Epithelial cell of proximal tubule (primary cell): ENCODE measurements around the gene ENTPD6. TPM values are rescaled to one million over a fixed set of nuclear protein-coding genes. Genes with fewer than 3 reads are reported as not detected.

Source experiments
- DNase-seq: peaks from one replicate; pipeline ENCODE4 v3.0.0-alpha.2; 2011; ENCODE audit warnings: low read depth
- H3K4me3 ChIP-seq: 2 replicates; pipeline ENCODE4 v1.5.1; 2011; ENCODE audit warnings: low read depth, mild to moderate bottlenecking, low read length
- CTCF ChIP-seq: conservative IDR thresholded peaks from 2 replicates; pipeline ENCODE4 v1.5.1; 2012; ENCODE audit warnings: low read depth, mild to moderate bottlenecking, low read length
- total RNA-seq: library from RNA; depleted of rRNA; stranded (reverse); fragments of >200 nt; gene quantifications from 2 replicates; pipeline ENCODE4 v1.2.3, GENCODE V29; 2015

The ENTPD6 gene
- total RNA-seq, 1 donor from 2014 or later: 76.5 TPM

GRCh38 chr20:25272223-25273000 lies 76.9 kb downstream of the ENTPD6 start:
- DNase-seq: no peak
- H3K4me3 ChIP-seq: no peak overlapping the region
- no peak for TF ChIP-seq CTCF

- DNase-seq: no peak
- no peak for TF ChIP-seq CTCF
- H3K4me3 ChIP-seq: no peak overlapping the region
Measured at GRCh38 chr20:25273046-25273445, 77.5 kb downstream of the ENTPD6 start.

- DNase-seq: no peak
- no peak for TF ChIP-seq CTCF
- no peak overlapping the region for H3K4me3 ChIP-seq
Measured at GRCh38 chr20:25273541-25274358, 78.2 kb downstream of the ENTPD6 start.

- TF ChIP-seq CTCF: no peak
- no peak for DNase-seq
- no peak overlapping the region for H3K4me3 ChIP-seq
Measured at GRCh38 chr20:25274481-25274880, 79.0 kb downstream of the ENTPD6 start.

- no peak for DNase-seq
- no peak overlapping the region for H3K4me3 ChIP-seq
- TF ChIP-seq CTCF: no peak
Measured at GRCh38 chr20:25274891-25275812, 79.6 kb downstream of the ENTPD6 start.

GRCh38 chr20:25275813-25276532 lies 80.5 kb downstream of the ENTPD6 start:
- no peak overlapping the region for H3K4me3 ChIP-seq
- no peak for DNase-seq
- no peak for TF ChIP-seq CTCF
